Colonic mucosa (tissue), 4 donors: Measurements from ENCODE around the gene ANKRD9. TPM values are rescaled to one million over a fixed set of nuclear protein-coding genes. Genes with fewer than 3 reads are reported as not detected.
A peak's percentile ranks its signal among the peaks of the same experiment; 100 is the strongest.

Experiments used
- DNase-seq: peaks from one replicate; pipeline ENCODE4 v3.0.0-alpha.2; 2020
- H3K27ac ChIP-seq: fragments of 200-600 bp; one replicate; pipeline ENCODE4 v1.8.0; 2021
- H3K27me3 ChIP-seq: fragments of 200-600 bp; one replicate; pipeline ENCODE4 v1.8.0; 2021
- H3K36me3 ChIP-seq: fragments of 200-600 bp; one replicate; pipeline ENCODE4 v1.8.0; 2021
- H3K4me1 ChIP-seq: fragments of 200-600 bp; one replicate; pipeline ENCODE4 v1.8.0; 2021; ENCODE audit warnings: mild to moderate bottlenecking
- H3K4me3 ChIP-seq: fragments of 200-600 bp; one replicate; pipeline ENCODE4 v1.8.0; 2021
- H3K9ac ChIP-seq, 2 donors: one replicate each; pipeline ENCODE4 v1.7.0; 2013; ENCODE audit warnings: control low read depth in 2 of 2, low read depth in 2 of 2, low read length in 2 of 2
- H3K9me3 ChIP-seq: fragments of 200-600 bp; one replicate; pipeline ENCODE4 v1.8.0; 2021
- CTCF ChIP-seq: fragments of 200-600 bp; IDR thresholded peaks from one replicate; pipeline ENCODE4 v1.8.0; 2022; ENCODE audit warnings: antibody characterized with exemption, mild to moderate bottlenecking
- intact Hi-C: fragments of 100-400 bp; cut with DNase I; formaldehyde crosslinking; loops from one replicate; pipeline ENCODE4 v1.14.1; 2022
- total RNA-seq, 2 donors: library from RNA; stranded (reverse); fragmentation: NEBNext Ultra II Directional in 1 of 2; extraction: Animal tissue kit (Norgen Biotek cat#: 25700) in 1 of 2; gene quantifications; one replicate each; pipeline ENCODE4 v1.2.1, GENCODE V29; 2021
- donor health status: healthy.
- donor health status: DM: no; HTN: no; CAD: no.
- donor health status: DM: no; HTN: no; CAD: no.

ANKRD9 gene
- total RNA-seq, 2 donors from 2014 or later: 107 to 115 TPM

GRCh38 chr14:102512793-102513300 is 3.3 kb upstream of the ANKRD9 start:
- Histone ChIP-seq H3K36me3 (no peaks in the 10 kb centered on the region), H3K27ac (no peak overlapping the region), H3K4me1 (peaks cover 9% of the 10 kb centered on the region), H3K4me3 (no peak overlapping the region), H3K9me3 (no peaks in the 10 kb centered on the region), H3K27me3 (no peaks in the 10 kb centered on the region), H3K9ac (no peak overlapping the region)
- intact Hi-C loops: no loop called here
- no peak for DNase-seq
- TF ChIP-seq CTCF: no peak

DNA sequence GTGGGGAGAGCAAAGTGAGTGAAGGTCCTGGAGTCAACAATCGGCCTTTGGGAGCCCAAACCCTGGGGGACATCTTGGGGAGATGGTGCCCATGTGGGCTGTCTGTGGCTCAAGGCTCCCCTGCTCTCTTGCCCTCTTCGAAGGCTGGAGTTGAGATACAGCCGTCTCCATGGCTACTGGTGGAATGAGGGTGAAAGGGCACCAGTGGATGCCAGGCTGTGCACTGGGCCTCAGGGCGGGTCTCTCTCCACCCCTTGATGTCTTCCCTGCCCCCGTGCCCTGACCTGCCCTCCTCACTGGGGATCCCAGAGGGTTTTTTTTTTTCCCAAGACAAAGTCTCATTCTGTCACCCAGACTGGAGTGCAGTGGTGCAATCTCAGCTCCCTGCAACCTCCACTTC is 2.0 kb upstream of the ANKRD9 start:
- Histone ChIP-seq H3K4me3 (no peak overlapping the region), H3K9me3 (no peaks in the 10 kb centered on the region), H3K27me3 (no peaks in the 10 kb centered on the region), H3K9ac (peak overlapping the region; percentile 52 to 94), H3K36me3 (no peaks in the 10 kb centered on the region), H3K27ac (peak overlapping the region; percentile 93), H3K4me1 (peaks cover 9% of the 10 kb centered on the region)
- peak; percentile 83 for DNase-seq
- no peak for TF ChIP-seq CTCF
- intact Hi-C loops: no loop called here

GRCh38 chr14:102510616-102511520 is 1.3 kb upstream of the ANKRD9 start:
- intact Hi-C loops: no loop called here
- no peaks in the 10 kb centered on the region for H3K36me3 ChIP-seq
- peak overlapping the region; percentile 93 for H3K27ac ChIP-seq
- no peaks in the 10 kb centered on the region for H3K27me3 ChIP-seq
- H3K9me3 ChIP-seq: no peaks in the 10 kb centered on the region
- no peak for TF ChIP-seq CTCF
- peak; percentile 94 for DNase-seq
- H3K9ac ChIP-seq: peak overlapping the region; percentile 82 to 94
- peaks cover 9% of the 10 kb centered on the region for H3K4me1 ChIP-seq
- H3K4me3 ChIP-seq: peak overlapping the region; percentile 69

GRCh38 chr14:102508774-102509745 is 516 bp downstream of the ANKRD9 start:
- Histone ChIP-seq H3K9ac (peak overlapping the region; percentile 82 to 99), H3K27me3 (no peaks in the 10 kb centered on the region), H3K27ac (peak overlapping the region; percentile 95), H3K4me3 (peak overlapping the region; percentile 47), H3K4me1 (peaks cover 9% of the 10 kb centered on the region), H3K36me3 (no peaks in the 10 kb centered on the region), H3K9me3 (no peaks in the 10 kb centered on the region)
- intact Hi-C loops: no loop called here
- TF ChIP-seq CTCF: no peak
- peak; percentile 62 for DNase-seq

- H3K27me3 ChIP-seq: no peaks in the 10 kb centered on the region
- TF ChIP-seq CTCF: no peak
- H3K27ac ChIP-seq: peak overlapping the region; percentile 95
- H3K4me3 ChIP-seq: peak overlapping the region; percentile 47
- H3K4me1 ChIP-seq: peaks cover 9% of the 10 kb centered on the region
- no peaks in the 10 kb centered on the region for H3K36me3 ChIP-seq
- intact Hi-C loops: no loop called here
- peak overlapping the region; percentile 82 to 99 for H3K9ac ChIP-seq
- no peaks in the 10 kb centered on the region for H3K9me3 ChIP-seq
- DNase-seq: peak; percentile 91
Observed at GRCh38 chr14:102508410-102508773, 1.2 kb downstream of the ANKRD9 start.
